Suprapubic skin (tissue), 4 donors: ENCODE measurements around the gene BARX1. TPM values are rescaled to one million over a fixed set of nuclear protein-coding genes. Genes with fewer than 3 reads are reported as not detected.

Experiments
- DNase-seq, 2 donors: peaks; one replicate each; pipeline ENCODE4 v3.0.0-alpha.2; 2019; ENCODE audit warnings: low spot score in 2 of 2
- H3K27ac ChIP-seq: fragments of 200-600 bp; sonication (generic); one replicate; pipeline ENCODE4 v1.5.1; 2019
- H3K27me3 ChIP-seq: fragments of 200-600 bp; sonication (generic); one replicate; pipeline ENCODE4 v1.5.1; 2019
- H3K36me3 ChIP-seq: fragments of 200-600 bp; sonication (generic); one replicate; pipeline ENCODE4 v1.5.1; 2019
- H3K4me1 ChIP-seq: fragments of 200-600 bp; sonication (generic); one replicate; pipeline ENCODE4 v1.5.1; 2019
- H3K4me3 ChIP-seq: fragments of 200-600 bp; sonication (generic); one replicate; pipeline ENCODE4 v1.5.1; 2019; ENCODE audit warnings: mild to moderate bottlenecking
- H3K9me3 ChIP-seq: fragments of 200-600 bp; sonication (generic); one replicate; pipeline ENCODE4 v1.5.1; 2019
- EP300 ChIP-seq: sonication (generic); formaldehyde crosslinking; IDR thresholded peaks from one replicate; pipeline ENCODE4 v1.6.1; 2017; ENCODE audit warnings: antibody characterized with exemption
- POLR2A ChIP-seq, 2 donors: fragments of 450-650 bp; IDR thresholded peaks; one replicate each; pipeline ENCODE4 v1.6.1; 2017; ENCODE audit warnings: antibody characterized with exemption in 2 of 2, mild to moderate bottlenecking in 2 of 2, moderate library complexity in 2 of 2
- POLR2AphosphoS5 ChIP-seq, 3 donors: sonication (generic); formaldehyde crosslinking; IDR thresholded peaks; one replicate each; pipeline ENCODE4 v1.6.1; 2017; ENCODE audit warnings: antibody characterized with exemption in 3 of 3
- WGBS: methylation state at CpG from one replicate; pipeline ENCODE4 v1.1.5; 2018; 5-methylcytosine and 5-hydroxymethylcytosine counted together
- total RNA-seq, 4 donors: library from RNA; depleted of rRNA; stranded (reverse); fragments of >200 nt; gene quantifications; one replicate each; pipeline ENCODE4 v1.1.0, GENCODE V29; 2016
- TF ChIP-seq, protein P1 (sequence below), 2 donors: fragments of 200-600 bp in 1 of 2; fragments of 450-650 bp in 1 of 2; sonication (generic) in 1 of 2; IDR thresholded peaks; one replicate each; pipeline ENCODE4 v1.5.1; 2016 to 2019; ENCODE audit warnings: antibody characterized with exemption in 2 of 2, mild to moderate bottlenecking in 1 of 2, moderate library complexity in 1 of 2

BARX1 gene
- total RNA-seq, 4 donors from 2014 or later = not detected

DNA sequence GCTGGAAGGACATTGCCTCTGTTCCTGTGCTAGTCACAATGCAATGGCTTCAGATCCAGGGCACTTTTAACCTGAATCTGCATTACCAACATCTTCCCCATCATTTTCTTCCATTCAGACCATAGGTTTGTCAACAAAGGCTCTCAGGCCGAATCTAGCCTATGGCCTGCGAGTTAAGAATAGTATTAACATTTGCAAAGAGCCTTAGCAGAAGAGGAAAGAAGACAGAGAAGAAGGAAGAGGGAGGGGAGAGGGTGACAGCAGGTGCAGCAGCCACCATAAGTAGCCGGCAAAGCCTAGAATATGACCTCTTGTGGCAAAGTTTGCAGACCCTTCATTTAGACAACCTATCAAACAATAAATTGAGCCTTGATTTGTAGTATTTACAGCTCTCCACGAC lies 32.6 kb downstream of the BARX1 start:
- H3K27ac ChIP-seq = no peak overlapping the region
- DNase-seq = no peak
- 80% methylated on average over 4 of the region's 4 CpGs for WGBS
- H3K4me1 ChIP-seq = no peaks in the 10 kb centered on the region
- no peaks in the 10 kb centered on the region for H3K36me3 ChIP-seq
- peaks cover 17% of the 10 kb centered on the region for H3K27me3 ChIP-seq
- TF ChIP-seq, protein P1, sequence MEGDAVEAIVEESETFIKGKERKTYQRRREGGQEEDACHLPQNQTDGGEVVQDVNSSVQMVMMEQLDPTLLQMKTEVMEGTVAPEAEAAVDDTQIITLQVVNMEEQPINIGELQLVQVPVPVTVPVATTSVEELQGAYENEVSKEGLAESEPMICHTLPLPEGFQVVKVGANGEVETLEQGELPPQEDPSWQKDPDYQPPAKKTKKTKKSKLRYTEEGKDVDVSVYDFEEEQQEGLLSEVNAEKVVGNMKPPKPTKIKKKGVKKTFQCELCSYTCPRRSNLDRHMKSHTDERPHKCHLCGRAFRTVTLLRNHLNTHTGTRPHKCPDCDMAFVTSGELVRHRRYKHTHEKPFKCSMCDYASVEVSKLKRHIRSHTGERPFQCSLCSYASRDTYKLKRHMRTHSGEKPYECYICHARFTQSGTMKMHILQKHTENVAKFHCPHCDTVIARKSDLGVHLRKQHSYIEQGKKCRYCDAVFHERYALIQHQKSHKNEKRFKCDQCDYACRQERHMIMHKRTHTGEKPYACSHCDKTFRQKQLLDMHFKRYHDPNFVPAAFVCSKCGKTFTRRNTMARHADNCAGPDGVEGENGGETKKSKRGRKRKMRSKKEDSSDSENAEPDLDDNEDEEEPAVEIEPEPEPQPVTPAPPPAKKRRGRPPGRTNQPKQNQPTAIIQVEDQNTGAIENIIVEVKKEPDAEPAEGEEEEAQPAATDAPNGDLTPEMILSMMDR (IDR thresholded peaks at IDR 0.05) = no peak
- H3K9me3 ChIP-seq = no peaks in the 10 kb centered on the region
- no peak overlapping the region for H3K4me3 ChIP-seq

DNA sequence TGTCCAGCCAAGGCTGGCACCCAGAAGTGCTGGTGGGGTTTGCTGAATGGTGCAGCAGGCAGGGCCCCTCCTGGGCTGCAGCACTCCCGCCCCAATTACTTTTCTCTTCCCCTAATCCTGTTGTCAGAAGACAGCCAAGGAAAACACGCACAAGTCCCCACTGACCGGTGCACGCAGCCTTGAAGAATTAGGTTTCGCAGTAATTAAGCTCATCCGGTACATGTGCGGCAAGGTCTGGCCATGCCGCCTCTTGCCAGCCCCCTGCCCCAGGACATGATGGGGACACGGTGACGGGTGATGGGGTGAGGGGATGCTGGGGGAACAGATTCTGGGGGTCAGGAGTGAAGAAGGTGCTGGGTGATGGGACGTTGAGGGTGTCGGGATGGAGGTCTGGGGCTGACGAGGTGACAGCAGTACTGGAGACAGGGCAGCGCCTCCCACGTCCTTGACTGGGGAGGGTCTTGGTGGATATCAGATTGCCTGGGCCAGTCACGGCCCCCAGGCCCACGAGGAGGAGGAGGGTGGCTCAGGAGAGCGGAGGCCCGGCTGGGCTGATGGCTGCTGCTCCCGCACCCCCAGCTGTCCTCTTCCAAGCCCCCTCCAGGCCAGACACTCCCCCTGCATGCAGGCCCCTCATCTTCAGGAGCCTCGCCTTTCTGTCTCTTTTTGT lies 34.9 kb downstream of the BARX1 start:
- H3K27ac ChIP-seq = no peak overlapping the region
- no peaks in the 10 kb centered on the region for H3K9me3 ChIP-seq
- no peak overlapping the region for H3K4me3 ChIP-seq
- no peak for TF ChIP-seq POLR2A (IDR thresholded peaks at IDR 0.05)
- TF ChIP-seq, protein P1 (IDR thresholded peaks at IDR 0.05) = no peak
- TF ChIP-seq EP300 = no peak
- no peak for TF ChIP-seq POLR2AphosphoS5 (IDR thresholded peaks at IDR 0.05)
- no peaks in the 10 kb centered on the region for H3K36me3 ChIP-seq
- 79% methylated on average over 20 of the region's 21 CpGs for WGBS
- DNase-seq = no peak
- H3K4me1 ChIP-seq = no peaks in the 10 kb centered on the region
- peaks cover 22% of the 10 kb centered on the region for H3K27me3 ChIP-seq

DNA sequence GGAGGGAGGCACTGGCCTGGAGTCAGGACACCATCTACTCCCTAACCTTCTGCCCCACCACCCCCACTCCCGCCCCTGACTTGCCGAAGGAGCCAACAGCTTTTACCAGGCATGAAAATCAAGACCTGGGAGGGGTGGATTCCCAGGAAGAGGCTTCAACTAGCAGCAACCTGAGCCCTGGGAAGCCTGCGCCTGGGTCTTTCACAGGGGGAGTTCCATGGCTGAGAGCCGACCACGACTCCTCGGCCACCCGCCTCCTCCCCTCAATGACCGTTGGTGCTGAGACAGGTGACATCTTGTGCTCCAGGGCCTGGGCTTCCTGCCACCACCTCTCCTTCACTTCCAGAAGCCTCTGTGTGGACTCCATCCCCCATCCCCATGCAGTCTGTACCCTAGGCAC lies 37.1 kb downstream of the BARX1 start:
- H3K27ac ChIP-seq = no peak overlapping the region
- no peak for DNase-seq

DNA sequence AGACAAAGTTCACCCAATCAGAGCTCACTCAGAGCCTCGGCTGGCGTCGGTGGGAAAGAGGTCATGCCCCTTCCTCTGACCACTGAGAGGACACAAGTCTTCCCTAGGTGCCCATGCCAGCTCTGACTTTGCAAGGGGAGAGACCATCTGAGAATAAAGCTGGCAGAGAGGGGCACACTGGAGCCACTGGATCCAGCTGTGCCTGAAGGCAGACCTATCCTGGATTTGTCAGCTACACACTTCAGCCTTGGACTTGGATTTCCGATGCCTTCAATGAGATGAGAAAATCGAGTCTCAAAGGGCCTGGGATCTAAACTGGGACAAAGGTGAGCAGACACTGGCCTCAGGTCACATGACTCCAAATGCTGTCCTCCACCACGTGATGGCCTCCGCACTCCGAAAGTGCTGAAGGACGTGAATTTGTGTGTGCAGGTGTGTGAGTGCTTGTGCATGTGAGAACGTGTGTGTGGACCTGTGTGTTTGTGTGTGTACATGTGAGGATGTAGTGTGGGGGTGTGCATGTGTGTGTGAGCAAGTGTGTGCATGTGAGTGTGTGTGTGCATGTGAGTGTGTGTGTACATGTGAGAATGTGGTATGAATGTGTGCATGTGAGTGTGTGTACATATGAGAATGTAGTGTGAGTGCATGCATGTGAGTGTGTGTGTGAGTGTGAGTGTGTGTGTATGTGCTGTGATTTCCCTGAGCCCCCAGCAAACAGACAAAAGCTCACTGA lies 37.9 kb downstream of the BARX1 start:
- Histone ChIP-seq H3K4me3 (no peak overlapping the region), H3K27me3 (peaks cover 26% of the 10 kb centered on the region), H3K36me3 (no peaks in the 10 kb centered on the region), H3K27ac (no peak overlapping the region), H3K9me3 (no peaks in the 10 kb centered on the region), H3K4me1 (peaks cover 6% of the 10 kb centered on the region)
- WGBS = 92% methylated on average over 10 of the region's 10 CpGs
- TF ChIP-seq, protein P1 (IDR thresholded peaks at IDR 0.05) = no peak
- TF ChIP-seq EP300 = no peak
- TF ChIP-seq POLR2A (IDR thresholded peaks at IDR 0.05) = no peak
- no peak for TF ChIP-seq POLR2AphosphoS5 (IDR thresholded peaks at IDR 0.05)
- no peak for DNase-seq

More for the DNA sequence above, 37.1 kb downstream of the BARX1 start:
- Histone ChIP-seq H3K27me3 (peaks cover 22% of the 10 kb centered on the region), H3K36me3 (no peaks in the 10 kb centered on the region), H3K4me1 (no peaks in the 10 kb centered on the region), H3K4me3 (no peak overlapping the region), H3K9me3 (no peaks in the 10 kb centered on the region)
- TF ChIP-seq POLR2A (IDR thresholded peaks at IDR 0.05) (no peak), EP300 (no peak)
- TF ChIP-seq, protein P1 (IDR thresholded peaks at IDR 0.05) = no peak
- 51% methylated on average over 8 of the region's 8 CpGs for WGBS

DNA sequence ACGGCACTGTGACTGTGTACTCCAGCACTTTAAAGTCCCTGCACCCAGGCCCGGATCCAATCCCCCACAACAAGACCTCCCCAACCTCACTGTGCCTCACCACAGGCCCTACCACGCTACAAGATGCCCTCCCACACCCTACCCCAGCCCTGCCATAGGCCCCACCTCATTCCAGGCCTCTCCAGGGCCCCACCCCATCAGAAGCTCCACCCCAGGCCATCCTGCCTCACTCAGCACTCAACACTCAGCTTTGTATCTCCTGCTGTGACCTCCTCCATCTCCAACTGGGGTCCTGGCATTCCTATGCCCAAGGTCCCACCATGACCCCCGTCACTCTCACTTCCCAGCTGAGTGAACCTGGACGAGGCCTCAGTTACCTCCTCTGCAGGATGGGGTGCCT lies 38.8 kb downstream of the BARX1 start:
- TF ChIP-seq POLR2AphosphoS5 (IDR thresholded peaks at IDR 0.05) (no peak), EP300 (no peak), POLR2A (IDR thresholded peaks at IDR 0.05) (no peak)
- TF ChIP-seq, protein P1 (IDR thresholded peaks at IDR 0.05) = no peak
- no peak for DNase-seq
- Histone ChIP-seq H3K4me1 (peaks cover 11% of the 10 kb centered on the region), H3K36me3 (no peaks in the 10 kb centered on the region), H3K27ac (no peak overlapping the region), H3K9me3 (no peaks in the 10 kb centered on the region), H3K27me3 (peaks cover 30% of the 10 kb centered on the region), H3K4me3 (no peak overlapping the region)
- WGBS = 53% methylated on average over 5 of the region's 5 CpGs
